Measurements from ENCODE around the gene ZNF124. TPM values are rescaled to one million over a fixed set of nuclear protein-coding genes. Genes with fewer than 3 reads are reported as not detected.
A peak's percentile ranks its signal among the peaks of the same experiment; 100 is the strongest.

The ZNF124 gene
- total and polyA plus RNA-seq, 2 donors (not counting 1 experiment from before 2014, with no cell fraction given): 5.0 to 23.8 TPM

- WGBS (ENCODE audit: insufficient coverage): 14% methylated on average over 29 of the region's 30 CpGs
- peaks cover 45% of the 10 kb centered on the region for H3K27me3 Mint-ChIP-seq
- Histone ChIP-seq H2AFZ (ENCODE audit: insufficient read depth, low read depth, low read length, poor library complexity, severe bottlenecking) (peak overlapping the region; percentile 76), H3K27ac (ENCODE audit: low read length in 2 of 2) (no peak overlapping the region), H3K4me1 (ENCODE audit: control insufficient read depth in 2 of 2, insufficient read depth in 2 of 2, low read length in 2 of 2) (peaks cover 12 to 16% of the 10 kb centered on the region in 2 donors), H3K9ac (ENCODE audit: low read length) (peak overlapping the region; percentile 64), H3K9me3 (ENCODE audit: control extremely low read depth in 1 of 3, control insufficient read depth in 2 of 3, insufficient read depth in 1 of 3, low read length in 2 of 3) (peaks cover 0 to 26% (median 0%) of the 10 kb centered on the region in 3 donors), H3K27me3 (replicated peaks in 1 of 4; ENCODE audit: control extremely low read depth in 1 of 4, control insufficient read depth in 3 of 4, insufficient read depth in 4 of 4, low read length in 3 of 4) (peaks cover 0 to 50% (median 25%) of the 10 kb centered on the region in 4 experiments), H3K4me2 (replicated peaks; ENCODE audit: low read depth, low read length, poor library complexity, severe bottlenecking) (peak overlapping the region; percentile 97), H3K36me3 (replicated peaks in 1 of 2; ENCODE audit: control extremely low read depth in 1 of 2, control insufficient read depth in 1 of 2, extremely low read depth in 1 of 2, insufficient read depth in 2 of 2, low read length in 1 of 2) (no peaks in the 10 kb centered on the region), H4K20me1 (ENCODE audit: control insufficient read depth, insufficient read depth, low read length, poor library complexity, severe bottlenecking) (no peaks in the 10 kb centered on the region), H3K79me2 (ENCODE audit: control insufficient read depth, insufficient read depth, low read length) (no peaks in the 10 kb centered on the region), H3K4me3 (ENCODE audit: control extremely low read depth in 1 of 5, extremely low read depth in 1 of 5, insufficient read depth in 1 of 5, low read depth in 2 of 5, low read length in 4 of 5) (peak overlapping the region in 4 of 5 experiments; percentile 25 to 64 (median 46))
- H3K27ac Mint-ChIP-seq: peak overlapping the region; percentile 50
- peak overlapping the region; percentile 87 for H3K4me3 Mint-ChIP-seq
- CTCF ChIA-PET: no interaction called here
- H3K9me3 Mint-ChIP-seq (ENCODE audit: insufficient read depth): peaks cover 2% of the 10 kb centered on the region
- POLR2A ChIA-PET: no interaction called here
- intact Hi-C loops (cut with micrococcal nuclease): no loop called here
- ATAC-seq (ENCODE audit: low read depth) (no peak), DNase-seq (peak; percentile 51)
- TF ChIP-seq EZH2 (IDR thresholded peaks at IDR 0.05; ENCODE audit: borderline replicate concordance, insufficient read depth, low read depth, low read length, poor library complexity, severe bottlenecking): no peak
- TF ChIP-seq, protein P1, sequence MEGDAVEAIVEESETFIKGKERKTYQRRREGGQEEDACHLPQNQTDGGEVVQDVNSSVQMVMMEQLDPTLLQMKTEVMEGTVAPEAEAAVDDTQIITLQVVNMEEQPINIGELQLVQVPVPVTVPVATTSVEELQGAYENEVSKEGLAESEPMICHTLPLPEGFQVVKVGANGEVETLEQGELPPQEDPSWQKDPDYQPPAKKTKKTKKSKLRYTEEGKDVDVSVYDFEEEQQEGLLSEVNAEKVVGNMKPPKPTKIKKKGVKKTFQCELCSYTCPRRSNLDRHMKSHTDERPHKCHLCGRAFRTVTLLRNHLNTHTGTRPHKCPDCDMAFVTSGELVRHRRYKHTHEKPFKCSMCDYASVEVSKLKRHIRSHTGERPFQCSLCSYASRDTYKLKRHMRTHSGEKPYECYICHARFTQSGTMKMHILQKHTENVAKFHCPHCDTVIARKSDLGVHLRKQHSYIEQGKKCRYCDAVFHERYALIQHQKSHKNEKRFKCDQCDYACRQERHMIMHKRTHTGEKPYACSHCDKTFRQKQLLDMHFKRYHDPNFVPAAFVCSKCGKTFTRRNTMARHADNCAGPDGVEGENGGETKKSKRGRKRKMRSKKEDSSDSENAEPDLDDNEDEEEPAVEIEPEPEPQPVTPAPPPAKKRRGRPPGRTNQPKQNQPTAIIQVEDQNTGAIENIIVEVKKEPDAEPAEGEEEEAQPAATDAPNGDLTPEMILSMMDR (IDR thresholded peaks at IDR 0.05): no peak
- H3K4me1 Mint-ChIP-seq: peaks cover 8% of the 10 kb centered on the region
These were observed 61.1 kb downstream of the ZNF124 start for GRCh38 chr1:247110627-247111258.

GRCh38 chr1:247107694-247108093, 64.1 kb downstream of the ZNF124 start:
- 95% methylated on average over 5 of the region's 7 CpGs for WGBS (ENCODE audit: insufficient coverage)
- DNase-seq: no peak
- Histone ChIP-seq H3K27ac (ENCODE audit: low read length in 2 of 2) (no peak overlapping the region), H3K9ac (ENCODE audit: low read length) (no peak overlapping the region), H4K20me1 (ENCODE audit: control insufficient read depth, insufficient read depth, low read length, poor library complexity, severe bottlenecking) (no peaks in the 10 kb centered on the region), H3K4me1 (ENCODE audit: control insufficient read depth in 2 of 2, insufficient read depth in 2 of 2, low read length in 2 of 2) (peaks cover 22 to 29% of the 10 kb centered on the region in 2 donors), H3K27me3 (replicated peaks in 1 of 4; ENCODE audit: control extremely low read depth in 1 of 4, control insufficient read depth in 3 of 4, insufficient read depth in 4 of 4, low read length in 3 of 4) (peaks cover 0 to 42% (median 22%) of the 10 kb centered on the region in 4 experiments), H3K4me3 (ENCODE audit: control extremely low read depth in 1 of 5, extremely low read depth in 1 of 5, insufficient read depth in 1 of 5, low read depth in 2 of 5, low read length in 4 of 5) (no peak overlapping the region), H3K4me2 (replicated peaks; ENCODE audit: low read depth, low read length, poor library complexity, severe bottlenecking) (no peak overlapping the region), H3K79me2 (ENCODE audit: control insufficient read depth, insufficient read depth, low read length) (peaks cover 17% of the 10 kb centered on the region), H3K9me3 (ENCODE audit: control extremely low read depth in 1 of 3, control insufficient read depth in 2 of 3, insufficient read depth in 1 of 3, low read length in 2 of 3) (peaks cover 0 to 24% (median 2%) of the 10 kb centered on the region in 3 donors), H3K36me3 (replicated peaks in 1 of 2; ENCODE audit: control extremely low read depth in 1 of 2, control insufficient read depth in 1 of 2, extremely low read depth in 1 of 2, insufficient read depth in 2 of 2, low read length in 1 of 2) (no peaks in the 10 kb centered on the region), H2AFZ (ENCODE audit: insufficient read depth, low read depth, low read length, poor library complexity, severe bottlenecking) (no peak overlapping the region)
- Mint-ChIP-seq H3K9me3 (ENCODE audit: insufficient read depth) (peaks cover 6% of the 10 kb centered on the region), H3K4me3 (no peak overlapping the region), H3K4me1 (peaks cover 23% of the 10 kb centered on the region), H3K27me3 (peaks cover 40% of the 10 kb centered on the region), H3K27ac (no peak overlapping the region)
- ChIA-PET CTCF (no interaction called here), POLR2A (no interaction called here)
- TF ChIP-seq, protein P1 (IDR thresholded peaks at IDR 0.05): no peak
- TF ChIP-seq EZH2 (IDR thresholded peaks at IDR 0.05; ENCODE audit: borderline replicate concordance, insufficient read depth, low read depth, low read length, poor library complexity, severe bottlenecking): no peak
- intact Hi-C loops (cut with micrococcal nuclease): loop anchor here (10.0 kb wide), 1 partner anchor 57 kb away; no protein-coding TSS in a partner anchor
- no peak for ATAC-seq (ENCODE audit: low read depth)

Measured in B cell (primary cell).